Mucosa of stomach (tissue), 1 donor: ENCODE data around the gene ZSWIM4.
"Not testable (repeated sequence)": the region's sequence is repeated elsewhere in the genome, so short reads cannot be mapped to it uniquely, and the experiment has no call there.

Source experiments
- H3K27me3 ChIP-seq: one replicate; pipeline ENCODE4 v1.7.0; 2013; ENCODE audit warnings: mild to moderate bottlenecking, low read length; ENCODE audit not compliant: control insufficient read depth, insufficient read depth
- H3K36me3 ChIP-seq: one replicate; pipeline ENCODE4 v1.7.0; 2013; ENCODE audit warnings: low read length; ENCODE audit not compliant: control insufficient read depth, insufficient read depth
- H3K4me1 ChIP-seq: one replicate; pipeline ENCODE4 v1.7.0; 2013; ENCODE audit warnings: mild to moderate bottlenecking, low read length; ENCODE audit not compliant: control insufficient read depth, insufficient read depth
- H3K4me3 ChIP-seq: one replicate; pipeline ENCODE4 v1.7.0; 2013; ENCODE audit warnings: low read length
- H3K9ac ChIP-seq: one replicate; pipeline ENCODE4 v1.7.0; 2013; ENCODE audit warnings: mild to moderate bottlenecking, low read length, moderate library complexity
- H3K9me3 ChIP-seq: one replicate; pipeline ENCODE4 v1.7.0; 2013; ENCODE audit warnings: mild to moderate bottlenecking, low read length, moderate library complexity; ENCODE audit not compliant: control insufficient read depth
- donor health status: Pancreatic carcinoma.

Gene ZSWIM4

DNA sequence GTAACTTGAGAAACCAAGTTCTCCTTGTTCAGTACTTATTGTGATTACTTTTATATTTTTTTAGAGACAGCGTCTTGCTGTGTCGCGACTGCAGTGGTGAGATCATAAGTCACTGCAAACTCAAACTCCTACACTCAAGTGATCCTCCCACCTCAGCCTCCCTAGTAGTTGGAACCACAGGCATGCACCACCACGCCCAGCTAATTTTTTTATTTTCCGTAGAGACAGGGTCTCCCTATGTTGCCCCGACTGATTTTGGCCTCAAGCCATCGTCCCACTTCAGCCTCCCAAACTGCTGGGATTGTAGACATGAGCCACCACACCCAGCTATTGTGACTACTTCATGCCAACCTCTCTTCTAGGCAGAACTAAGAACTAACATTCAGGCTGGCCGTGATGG lies 12.7 kb upstream of the ZSWIM4 start:
- Histone ChIP-seq H3K36me3 (peaks cover 3% of the 10 kb centered on the region), H3K27me3 (no peaks in the 10 kb centered on the region), H3K9ac (no peak overlapping the region), H3K4me3 (no peak overlapping the region), H3K4me1 (peaks cover 18% of the 10 kb centered on the region), H3K9me3 (no peaks in the 10 kb centered on the region)

DNA sequence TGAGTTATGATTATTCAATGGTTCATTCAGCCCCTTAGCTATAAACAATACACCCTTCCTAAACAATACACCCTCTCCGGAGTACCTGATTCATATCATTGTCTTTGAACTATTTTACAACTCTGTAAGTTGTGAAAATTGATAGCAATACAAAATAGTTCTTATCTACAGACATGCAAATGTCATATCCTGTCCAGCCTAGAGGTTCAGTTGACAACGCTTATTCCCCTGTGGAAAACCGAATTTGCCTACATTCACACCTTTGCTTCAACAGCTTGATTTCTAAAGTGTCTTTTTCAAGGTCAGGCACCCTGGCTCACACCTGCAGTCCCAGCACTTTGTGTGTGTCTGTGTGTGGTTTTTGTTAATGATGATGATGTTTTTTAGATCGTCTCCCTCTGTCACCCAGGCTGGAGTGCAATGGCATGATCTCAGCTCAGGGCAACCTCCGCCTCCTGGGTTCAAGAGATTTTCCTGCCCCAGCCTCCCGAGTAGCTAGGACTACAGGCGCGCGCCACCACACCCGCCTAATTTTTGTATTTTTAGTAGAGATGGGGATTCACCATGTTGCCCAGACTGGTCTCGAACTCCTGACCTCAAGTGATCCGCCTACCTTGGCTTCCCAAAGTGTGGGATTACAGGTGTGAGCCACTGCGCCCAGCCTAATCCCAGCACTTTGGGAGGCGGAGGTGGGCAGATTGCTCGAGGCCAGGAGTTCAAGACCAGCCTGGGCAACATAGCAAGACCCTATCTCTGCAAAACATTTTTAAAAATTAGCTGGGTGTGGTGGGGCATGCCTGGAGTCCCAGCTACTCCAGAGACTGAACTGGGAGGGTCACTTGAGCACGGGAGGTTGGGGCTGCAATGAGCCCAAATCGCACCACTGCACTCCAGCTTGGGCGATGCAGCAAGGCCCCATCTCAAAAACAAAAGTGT lies 11.4 kb upstream of the ZSWIM4 start:
- peaks cover 18% of the 10 kb centered on the region for H3K4me1 ChIP-seq
- no peak overlapping the region for H3K9ac ChIP-seq
- no peaks in the 10 kb centered on the region for H3K9me3 ChIP-seq
- H3K36me3 ChIP-seq: no peaks in the 10 kb centered on the region
- no peak overlapping the region for H3K4me3 ChIP-seq
- H3K27me3 ChIP-seq: no peaks in the 10 kb centered on the region

DNA sequence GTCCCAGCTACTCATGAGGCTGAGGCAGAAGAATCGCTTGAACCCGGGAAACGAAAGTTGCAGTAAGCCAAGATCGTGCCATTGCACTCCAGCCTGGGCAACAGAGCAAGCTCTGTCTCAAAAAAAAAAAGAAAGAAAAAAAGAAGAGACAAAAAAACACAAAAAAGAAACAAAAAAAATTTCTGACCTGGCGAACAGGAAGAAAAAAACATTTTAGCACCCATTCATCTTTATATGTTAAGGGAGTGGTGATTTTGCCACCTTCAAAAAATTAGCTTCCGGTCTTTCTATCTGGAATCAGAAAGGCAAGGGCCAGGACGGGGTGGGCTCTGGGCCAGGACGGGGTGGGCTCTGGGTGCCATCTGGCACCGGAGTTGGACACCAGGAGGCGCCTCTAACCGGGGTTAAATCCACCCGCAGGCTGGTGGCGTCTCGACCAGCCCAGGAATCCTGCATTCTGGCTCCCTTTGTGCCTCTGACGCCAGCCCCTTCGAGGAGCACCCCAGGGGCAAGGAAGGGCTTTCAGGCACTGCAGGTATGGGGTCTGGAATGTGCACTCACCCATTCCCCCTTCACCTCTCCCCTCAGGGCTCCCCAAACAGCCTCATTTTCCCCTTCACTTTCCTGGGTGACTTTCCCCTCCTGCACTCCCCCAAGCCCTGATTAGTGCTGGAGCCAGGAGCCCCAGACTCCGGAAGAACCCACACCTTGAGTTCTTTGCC lies 10.4 kb upstream of the ZSWIM4 start:
- Histone ChIP-seq H3K4me1 (peaks cover 18% of the 10 kb centered on the region), H3K4me3 (peak overlapping the region; percentile 14), H3K9me3 (no peaks in the 10 kb centered on the region), H3K27me3 (no peaks in the 10 kb centered on the region), H3K9ac (peak overlapping the region; percentile 75), H3K36me3 (no peaks in the 10 kb centered on the region)

DNA sequence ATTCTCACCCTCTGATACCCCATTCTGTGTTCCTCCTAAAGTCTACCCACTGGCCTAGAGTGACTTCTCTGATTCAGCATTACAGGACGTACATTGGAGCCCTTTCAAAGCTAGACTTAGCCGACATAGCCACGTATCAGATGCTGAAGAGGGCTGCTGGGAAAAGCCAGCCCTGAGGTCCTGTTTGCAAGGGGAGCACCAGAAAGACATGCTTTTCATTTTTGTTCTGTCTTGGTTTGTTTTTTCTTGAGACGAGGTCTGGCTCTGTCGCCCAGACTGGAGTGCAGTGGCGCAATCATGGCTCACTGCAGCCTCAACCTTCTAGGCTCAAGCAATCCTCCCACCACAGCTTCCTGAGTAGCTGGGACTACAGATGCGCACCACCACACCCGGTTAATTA lies 6.3 kb upstream of the ZSWIM4 start:
- Histone ChIP-seq H3K4me1 (peaks cover 11% of the 10 kb centered on the region), H3K9ac (no peak overlapping the region)

GRCh38 chr19:13790354-13790753 lies 4.9 kb upstream of the ZSWIM4 start:
- Histone ChIP-seq H3K27me3 (no peaks in the 10 kb centered on the region), H3K36me3 (no peaks in the 10 kb centered on the region), H3K4me3 (no peak overlapping the region), H3K9ac (no peak overlapping the region), H3K4me1 (peaks cover 8% of the 10 kb centered on the region), H3K9me3 (no peaks in the 10 kb centered on the region)

More for the DNA sequence above, 6.3 kb upstream of the ZSWIM4 start:
- no peaks in the 10 kb centered on the region for H3K9me3 ChIP-seq
- H3K27me3 ChIP-seq: no peaks in the 10 kb centered on the region
- no peak overlapping the region for H3K4me3 ChIP-seq
- no peaks in the 10 kb centered on the region for H3K36me3 ChIP-seq

DNA sequence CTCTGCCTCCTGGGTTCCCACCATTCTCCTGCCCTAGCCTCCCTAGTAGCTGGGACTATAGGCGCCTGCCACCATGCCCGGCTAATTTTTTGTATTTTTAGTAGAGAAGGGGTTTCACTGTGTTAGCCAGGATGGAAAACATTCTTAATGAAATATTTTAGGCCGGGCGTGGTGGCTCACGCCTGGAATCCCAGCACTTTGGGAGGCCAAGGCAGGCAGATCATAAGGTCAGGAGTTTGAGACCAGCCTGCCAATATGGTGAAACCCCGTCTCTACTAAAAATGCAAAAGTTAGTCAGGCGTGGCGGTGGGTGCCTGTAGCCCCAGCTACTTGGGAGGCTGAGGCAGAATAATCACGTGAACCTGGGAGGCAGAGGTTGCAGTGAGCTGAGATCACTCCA lies 1.9 kb upstream of the ZSWIM4 start:
- not testable (repeated sequence) for H3K9ac ChIP-seq, H3K9me3 ChIP-seq, H3K36me3 ChIP-seq, H3K27me3 ChIP-seq, H3K4me3 ChIP-seq
- H3K4me1 ChIP-seq: peaks cover 23% of the 10 kb centered on the region

DNA sequence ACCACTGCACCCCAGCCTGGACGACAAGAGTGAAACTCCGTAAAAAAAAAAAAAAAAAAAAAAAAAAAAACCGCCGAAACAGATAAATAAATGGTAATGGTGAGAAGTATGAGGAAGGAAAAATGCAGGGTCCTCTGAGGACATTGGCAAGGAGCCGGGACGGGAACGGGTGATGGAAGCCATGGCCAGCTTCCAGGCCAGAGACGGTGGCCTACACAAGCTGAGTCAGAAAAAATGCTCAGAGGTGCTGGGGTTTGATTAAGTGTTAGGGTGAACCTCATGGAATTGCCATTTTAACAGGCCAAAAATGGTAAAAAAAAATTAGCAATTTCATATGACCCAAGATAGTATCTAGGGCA lies 866 bp upstream of the ZSWIM4 start:
- no peaks in the 10 kb centered on the region for H3K9me3 ChIP-seq
- H3K36me3 ChIP-seq: no peaks in the 10 kb centered on the region
- peak overlapping the region; percentile 84 for H3K4me3 ChIP-seq
- H3K4me1 ChIP-seq: peaks cover 23% of the 10 kb centered on the region
- no peaks in the 10 kb centered on the region for H3K27me3 ChIP-seq
- peak overlapping the region; percentile 94 for H3K9ac ChIP-seq

DNA sequence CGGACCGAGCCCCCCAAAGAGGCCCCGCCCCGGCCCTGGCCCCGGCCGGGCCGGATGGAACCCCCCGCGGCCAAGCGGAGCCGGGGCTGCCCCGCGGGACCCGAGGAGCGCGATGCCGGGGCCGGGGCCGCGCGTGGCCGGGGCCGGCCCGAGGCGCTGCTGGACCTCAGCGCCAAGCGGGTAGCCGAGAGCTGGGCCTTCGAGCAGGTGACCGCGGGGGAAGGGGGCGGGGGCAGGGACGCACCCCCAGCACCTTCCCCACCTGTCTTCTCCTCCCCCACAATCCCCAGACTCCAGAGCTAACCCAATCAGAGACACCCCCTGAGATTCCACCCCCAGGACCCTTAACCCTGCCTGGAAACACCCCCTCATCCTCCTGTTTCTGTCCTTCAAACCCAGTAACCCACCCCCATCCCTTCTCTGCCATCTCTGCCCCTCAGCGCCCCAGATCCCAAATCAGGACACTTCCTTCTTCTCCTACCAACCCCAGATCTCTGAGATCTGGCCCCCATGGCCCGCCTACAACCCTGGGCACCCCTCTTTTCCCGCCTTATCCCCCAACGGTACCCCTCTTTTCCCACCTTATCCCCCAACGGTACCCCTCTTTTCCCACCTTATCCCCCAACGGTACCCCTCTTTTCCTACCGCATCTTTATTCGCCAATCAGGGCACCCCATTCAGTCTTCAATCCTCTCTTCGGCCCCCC lies 505 bp downstream of the ZSWIM4 start:
- Histone ChIP-seq H3K27me3 (no peaks in the 10 kb centered on the region), H3K9ac (peak overlapping the region; percentile 85), H3K4me3 (no peak overlapping the region), H3K36me3 (no peaks in the 10 kb centered on the region), H3K9me3 (no peaks in the 10 kb centered on the region), H3K4me1 (peaks cover 23% of the 10 kb centered on the region)

DNA sequence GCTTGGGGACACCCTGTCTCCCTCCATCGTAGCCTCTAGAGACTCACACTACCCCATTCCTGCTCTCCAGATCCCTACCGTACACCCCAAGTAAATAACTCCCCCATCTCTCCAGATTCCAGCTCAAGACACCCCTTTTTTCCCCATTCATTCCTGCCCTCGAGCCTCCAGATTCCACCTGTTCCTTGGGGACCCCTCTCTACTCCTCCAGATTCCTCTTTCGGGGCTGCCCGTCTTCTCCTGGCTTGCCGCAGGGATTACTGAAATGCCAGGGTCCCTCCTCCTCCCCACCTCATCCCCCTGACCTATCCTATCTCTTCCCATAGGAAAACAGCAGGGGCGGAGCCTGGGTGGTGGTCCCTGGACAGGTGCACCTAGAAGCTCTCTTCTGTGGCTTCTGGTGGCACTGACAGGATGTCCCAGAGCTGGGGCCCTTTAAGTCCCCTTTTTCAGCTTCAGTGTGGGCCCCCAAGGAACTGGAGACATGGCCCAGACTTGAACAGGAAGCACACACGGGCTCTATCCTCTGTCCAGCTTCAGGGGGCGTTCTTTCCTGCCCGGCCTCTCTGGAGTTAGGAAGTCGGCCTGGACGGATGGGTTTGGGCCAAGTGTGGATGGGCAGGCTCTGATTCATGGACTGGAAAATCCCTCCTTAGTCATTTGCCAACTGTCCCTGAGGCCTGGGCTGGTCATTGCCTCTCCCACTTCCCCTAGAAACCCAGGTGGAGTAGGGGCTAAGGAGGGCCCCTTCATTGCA lies 1.2 kb downstream of the ZSWIM4 start:
- Histone ChIP-seq H3K27me3 (no peaks in the 10 kb centered on the region), H3K4me3 (no peak overlapping the region), H3K4me1 (peaks cover 23% of the 10 kb centered on the region), H3K9ac (peak overlapping the region; percentile 85), H3K36me3 (no peaks in the 10 kb centered on the region), H3K9me3 (no peaks in the 10 kb centered on the region)

DNA sequence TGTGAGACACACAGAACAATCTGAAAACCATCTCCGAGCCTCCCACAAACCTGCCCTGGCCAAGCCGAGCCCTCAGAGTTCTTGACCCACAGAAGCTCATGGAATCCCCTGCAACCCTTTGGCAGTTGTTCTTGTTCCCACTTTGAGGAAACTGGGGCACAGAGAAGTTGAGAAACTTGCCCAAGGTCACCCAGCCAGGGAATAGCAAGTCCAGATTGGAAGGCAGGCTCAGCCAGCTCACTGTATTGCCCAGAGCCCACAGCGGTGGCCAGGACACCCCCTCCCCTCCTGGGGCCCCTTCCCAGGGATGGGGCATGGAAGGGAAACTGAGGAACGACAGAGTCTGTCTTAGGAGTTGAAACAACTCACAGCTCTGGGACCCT lies 1.8 kb downstream of the ZSWIM4 start:
- H3K9me3 ChIP-seq: no peaks in the 10 kb centered on the region
- H3K9ac ChIP-seq: peak overlapping the region; percentile 85
- no peaks in the 10 kb centered on the region for H3K36me3 ChIP-seq
- H3K4me1 ChIP-seq: peaks cover 23% of the 10 kb centered on the region
- H3K4me3 ChIP-seq: no peak overlapping the region
- no peaks in the 10 kb centered on the region for H3K27me3 ChIP-seq

DNA sequence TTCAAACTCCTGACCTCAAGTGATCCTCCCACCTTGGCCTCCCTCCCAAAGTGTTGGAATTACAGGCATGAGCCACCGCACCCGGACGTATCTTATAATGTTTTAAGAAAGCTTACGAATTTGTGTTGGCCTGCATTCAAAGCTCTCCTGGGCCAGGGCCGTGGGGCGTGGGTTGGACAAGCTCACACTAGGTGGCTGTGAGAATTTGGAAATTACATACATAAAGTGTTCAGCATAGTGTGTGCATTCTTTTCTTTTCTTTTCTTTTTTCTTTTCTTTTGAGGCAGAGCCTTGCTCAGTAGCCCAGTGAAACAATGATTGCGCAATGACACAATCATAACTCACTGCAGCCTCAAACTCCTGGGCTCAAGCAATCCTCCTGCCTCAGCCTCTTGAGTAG lies 2.6 kb downstream of the ZSWIM4 start:
- Histone ChIP-seq H3K9ac (no peak overlapping the region), H3K4me1 (peaks cover 23% of the 10 kb centered on the region), H3K4me3 (no peak overlapping the region), H3K36me3 (no peaks in the 10 kb centered on the region), H3K9me3 (no peaks in the 10 kb centered on the region), H3K27me3 (no peaks in the 10 kb centered on the region)
